Activated naive CD4-positive, alpha-beta T cell treated with anti-CD3 and anti-CD28 coated beads, Interleukin-2, amount 50 U/mL, for 16 hours (primary cell): ENCODE measurements around the gene ACTA1.
"Not testable (repeated sequence)": the region's sequence is repeated elsewhere in the genome, so short reads cannot be mapped to it uniquely, and the experiment has no call there.

ENCODE experiments used
- DNase-seq: peaks from one replicate; pipeline ENCODE4 v3.0.0-alpha.2; 2020

ACTA1 gene

DNA sequence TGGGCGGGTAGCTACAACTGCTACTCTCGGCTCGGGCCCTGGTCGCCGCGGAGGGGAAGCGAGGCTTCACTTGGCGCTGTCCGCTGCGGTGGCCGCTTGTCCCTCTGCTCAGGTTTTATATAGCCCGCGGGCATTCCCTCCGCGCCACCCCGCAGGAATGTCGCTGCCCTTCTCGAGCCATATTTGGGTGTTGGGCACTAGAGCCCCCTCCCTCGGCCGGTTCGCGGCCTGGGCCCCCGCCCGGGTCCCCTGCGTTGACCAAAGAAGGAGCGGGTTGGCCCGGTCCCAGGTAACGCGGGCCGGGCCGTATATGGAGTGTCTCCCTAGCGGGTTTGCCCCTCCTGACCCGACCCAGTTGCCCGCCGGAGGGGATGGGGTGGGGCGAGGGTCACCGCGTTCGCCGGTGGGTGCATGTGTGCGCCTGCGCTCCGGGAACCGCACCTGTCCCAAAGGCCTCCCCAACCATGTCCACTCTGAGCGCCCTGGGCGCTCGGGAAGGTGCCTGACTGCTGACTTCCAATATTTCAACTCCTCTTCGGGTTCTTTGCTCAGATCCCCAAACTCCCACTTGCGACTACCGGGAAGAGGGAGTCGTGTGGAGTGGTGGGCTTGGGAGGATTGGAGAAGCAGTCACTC lies at the start of gene ACTA1:
Gene ACTA1 (minus strand): TSS at position 90 of the 636 bp plus-strand sequence. CDS start 979 bp downstream, outside the sequence.
- DNase-seq, result no peak

DNA sequence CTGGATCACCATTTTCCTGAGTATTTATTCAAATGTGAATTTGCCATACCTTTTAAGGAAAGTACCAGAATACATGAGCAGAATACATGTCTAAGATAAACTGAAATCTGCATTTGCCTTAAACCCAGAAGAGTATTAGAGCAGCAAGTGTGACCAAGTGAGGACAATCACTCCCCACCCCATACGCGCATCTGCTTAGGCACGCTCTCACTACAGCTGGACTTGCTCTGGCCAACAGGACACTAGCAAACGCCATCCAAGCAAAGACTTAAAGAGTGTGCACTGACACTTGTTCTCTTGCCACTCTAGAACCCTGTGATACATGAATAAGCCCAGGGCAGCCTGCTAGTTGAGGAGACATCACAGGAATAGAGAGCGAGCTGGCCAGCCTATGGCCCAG lies 48.6 kb upstream of the ACTA1 start:
- no peak for DNase-seq

- DNase-seq, result no peak
These were observed 46.6 kb upstream of the ACTA1 start for GRCh38 chr1:229480495-229480894.

- no peak for DNase-seq
These were observed 45.9 kb upstream of the ACTA1 start for GRCh38 chr1:229479660-229480399.

DNA sequence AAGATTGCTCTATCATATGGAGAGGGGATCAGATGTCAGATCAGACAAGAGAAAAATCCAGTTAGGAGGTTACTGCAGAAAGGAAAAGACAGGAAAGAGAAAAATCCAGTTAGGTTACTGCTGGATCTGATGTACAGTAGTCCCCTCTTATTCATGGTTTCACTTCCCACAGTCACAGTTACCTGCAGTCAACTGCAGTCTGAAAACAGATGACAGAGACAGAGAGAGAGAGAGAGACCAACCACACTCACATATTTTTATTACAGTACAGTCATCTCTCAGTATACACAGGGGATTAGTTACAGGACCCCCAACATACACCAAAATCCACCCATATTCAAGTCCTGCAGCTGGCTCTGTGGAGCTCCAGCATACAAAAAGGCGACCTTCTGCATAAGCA lies 45.0 kb upstream of the ACTA1 start:
- DNase-seq, result no peak

DNA sequence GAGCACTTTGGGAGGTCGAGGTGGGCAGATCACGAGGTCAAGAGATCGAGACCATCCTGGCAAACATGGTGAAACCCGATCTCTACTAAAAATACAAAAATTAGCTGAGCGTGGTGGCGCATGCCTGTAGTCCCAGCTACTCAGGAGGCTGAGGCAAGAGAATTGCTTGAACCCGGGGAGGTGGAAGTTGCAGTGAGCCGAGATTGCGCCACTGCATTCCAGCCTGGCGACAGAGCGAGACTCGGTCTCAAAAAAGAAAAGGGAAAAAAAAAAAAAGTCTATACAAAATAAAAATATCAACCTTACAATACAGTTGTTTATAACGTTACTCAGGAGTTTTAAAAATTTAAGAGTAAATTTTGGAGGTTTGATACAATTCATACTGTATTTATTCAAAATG lies 42.0 kb upstream of the ACTA1 start:
- DNase-seq, result not testable (repeated sequence)

GRCh38 chr1:229474509-229474908 lies 40.6 kb upstream of the ACTA1 start:
- no peak for DNase-seq

DNA sequence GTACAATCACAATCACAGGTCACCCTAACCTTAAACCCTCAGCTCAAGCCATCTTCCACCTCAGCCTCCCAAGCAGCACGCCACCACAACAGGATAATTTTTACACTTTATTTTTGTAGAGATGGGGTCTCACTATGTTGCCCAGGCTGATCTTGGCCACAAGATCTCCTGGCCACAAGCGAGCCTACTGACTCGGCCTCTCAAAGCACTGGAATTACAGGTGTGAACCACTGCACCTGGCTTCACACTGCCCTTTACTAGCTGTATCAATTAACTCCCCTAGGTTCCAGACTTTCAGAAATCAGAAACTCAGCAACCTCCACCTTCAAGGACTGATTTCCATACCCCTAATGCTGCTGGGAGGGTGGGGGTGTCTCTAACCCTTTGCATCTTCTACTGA lies 37.3 kb upstream of the ACTA1 start:
- no peak for DNase-seq

DNA sequence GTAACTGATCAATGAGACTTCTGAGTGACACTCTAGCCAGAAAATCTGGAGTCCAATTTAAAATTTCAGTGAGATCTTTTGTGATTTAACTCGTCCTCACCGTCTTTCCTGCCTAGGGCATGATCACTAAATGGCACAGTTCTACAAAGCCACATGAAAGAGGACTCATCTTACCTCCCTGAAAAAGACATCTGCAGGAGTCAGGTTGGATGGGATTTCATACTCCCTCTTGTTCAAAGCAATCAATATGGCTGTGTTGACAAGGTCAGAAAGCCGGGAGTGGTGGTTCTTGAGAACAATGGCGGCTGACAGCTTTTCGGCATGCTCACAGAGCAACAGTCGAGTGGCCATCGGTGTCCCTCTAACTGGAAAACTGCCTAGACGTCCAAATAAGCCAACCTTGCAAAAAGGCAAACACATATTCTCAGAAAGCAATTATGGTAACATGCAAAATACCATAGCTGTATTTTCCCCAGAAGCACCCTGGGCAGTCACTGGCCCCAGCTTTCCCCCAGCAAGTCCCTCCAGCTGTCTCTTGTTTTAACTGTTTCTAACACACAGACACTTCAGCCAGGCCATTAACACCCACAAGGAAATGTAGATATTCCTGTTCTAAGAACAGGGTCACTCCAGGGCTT lies 36.6 kb upstream of the ACTA1 start:
- DNase-seq, result no peak

DNA sequence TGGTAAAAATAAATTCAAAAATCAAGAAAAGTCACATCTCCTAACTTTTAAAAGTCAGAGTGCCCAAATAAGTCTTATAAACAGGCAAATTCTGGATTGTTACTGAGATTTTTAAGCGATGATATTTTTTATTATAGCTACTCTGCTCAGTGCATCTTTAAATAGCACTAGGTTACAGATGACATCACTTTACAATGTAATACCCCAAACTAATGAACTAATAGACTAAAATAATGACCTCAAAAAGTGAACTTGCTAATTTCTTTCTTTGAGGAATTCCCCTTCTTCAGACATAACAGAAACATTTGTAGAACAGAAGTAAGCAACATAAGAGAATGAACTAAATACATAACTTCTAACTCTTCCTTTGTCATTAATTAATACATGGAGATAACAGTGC lies 33.0 kb upstream of the ACTA1 start:
- DNase-seq, result no peak

DNA sequence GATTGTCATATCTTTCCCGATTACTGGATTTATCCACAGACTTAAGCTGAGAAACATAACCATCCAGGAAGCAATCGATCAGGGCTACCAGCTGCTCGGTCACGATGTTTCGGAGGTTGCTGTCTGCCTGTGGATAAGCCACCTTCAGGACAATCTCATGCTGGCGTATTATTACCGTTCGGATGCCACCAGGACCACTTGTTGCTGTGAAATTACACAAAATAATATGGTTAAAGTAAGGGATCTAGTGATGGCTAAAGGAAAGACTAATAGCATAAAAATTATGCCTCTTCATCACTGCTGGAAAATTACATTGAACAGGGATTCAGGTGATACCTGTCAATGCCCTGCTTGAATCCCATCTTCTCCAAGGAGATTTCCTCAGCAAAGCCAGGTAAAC lies 30.8 kb upstream of the ACTA1 start:
- DNase-seq, result no peak

- DNase-seq, result no peak
These were observed 27.3 kb upstream of the ACTA1 start for GRCh38 chr1:229461032-229461668.

DNA sequence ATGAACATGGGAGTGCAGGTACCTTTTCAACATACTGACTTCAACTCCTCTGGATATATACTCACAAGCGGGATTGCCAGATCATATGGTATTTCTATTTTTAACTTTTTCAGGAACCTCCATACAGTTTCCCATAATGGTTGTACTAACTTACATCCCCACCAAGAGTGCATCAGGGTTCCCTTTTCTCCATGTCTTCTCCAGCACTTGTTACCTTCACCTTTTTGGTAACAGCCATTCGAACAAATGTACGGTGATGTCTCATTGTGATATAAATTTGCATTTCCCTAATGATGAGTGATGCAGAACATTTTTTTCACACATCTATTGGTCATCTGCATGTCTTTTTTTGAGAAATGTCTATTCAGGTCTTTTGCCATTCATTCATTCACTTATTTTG lies 25.9 kb upstream of the ACTA1 start:
- DNase-seq, result no peak

- DNase-seq, result no peak
These were observed 23.5 kb upstream of the ACTA1 start for GRCh38 chr1:229457436-229457835.

- DNase-seq, result no peak
These were observed 22.1 kb upstream of the ACTA1 start for GRCh38 chr1:229456016-229456415.

- DNase-seq, result no peak
These were observed 20.2 kb upstream of the ACTA1 start for GRCh38 chr1:229454056-229454455.

DNA sequence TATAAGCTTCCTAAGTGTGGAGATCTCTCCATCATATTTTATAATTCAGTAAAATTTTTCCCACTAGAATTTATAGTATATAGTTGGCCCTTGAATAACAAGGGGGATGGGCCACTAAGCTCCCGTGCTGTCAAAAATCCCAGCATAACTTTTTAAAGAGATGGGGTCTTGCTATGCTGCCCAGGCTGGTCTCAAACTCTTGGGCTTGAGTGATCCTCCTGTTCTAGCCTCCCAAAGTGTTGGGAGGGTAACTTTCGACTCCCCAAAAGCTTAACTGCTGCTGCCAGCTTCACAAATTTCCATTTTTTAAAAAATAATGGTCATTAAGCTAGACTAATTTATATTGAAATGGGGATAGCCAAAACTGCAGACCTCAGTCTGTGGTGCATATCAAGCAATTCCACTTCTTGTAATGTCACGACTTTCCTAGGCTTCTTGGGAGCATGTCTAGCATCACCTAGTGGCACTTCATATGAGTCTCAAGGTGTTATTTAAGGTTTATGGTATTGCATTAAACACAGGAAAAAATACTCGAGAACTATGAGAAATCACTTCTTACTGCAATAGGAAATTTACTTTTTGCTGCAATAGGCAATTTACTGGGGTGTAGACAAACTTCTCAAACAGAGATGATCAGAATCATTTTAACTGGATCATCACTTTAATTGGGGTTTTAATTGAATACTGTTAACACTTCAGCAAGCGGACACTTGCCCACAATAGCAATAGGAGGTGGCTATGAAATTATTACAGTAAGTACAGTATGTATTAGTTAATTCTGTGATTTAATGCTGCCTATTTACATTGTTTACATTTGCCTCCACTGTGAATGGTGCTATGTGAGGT lies 19.3 kb upstream of the ACTA1 start:
- DNase-seq, result no peak

GRCh38 chr1:229448845-229449244 lies 15.0 kb upstream of the ACTA1 start:
- DNase-seq, result no peak

DNA sequence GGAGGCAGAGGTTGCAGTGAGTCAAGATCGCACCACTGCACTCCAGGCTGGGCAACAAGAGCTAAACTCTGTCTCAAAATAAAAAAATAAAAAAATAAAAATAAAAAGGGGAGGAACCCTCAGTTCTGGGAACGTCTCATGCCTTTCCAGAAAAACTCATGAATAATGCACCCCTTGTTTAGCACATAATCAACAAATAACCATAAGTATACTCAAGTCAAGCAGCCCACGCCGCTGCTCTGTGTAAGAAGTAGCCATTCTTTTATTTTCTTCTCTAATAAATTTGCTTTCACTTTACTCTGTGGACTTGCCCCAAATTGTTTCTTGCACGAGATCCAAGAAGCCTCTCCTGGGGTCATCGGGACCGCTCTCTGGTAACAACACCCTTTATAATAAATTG lies 14.5 kb upstream of the ACTA1 start:
- DNase-seq, result no peak

- no peak for DNase-seq
These were observed 13.9 kb upstream of the ACTA1 start for GRCh38 chr1:229447809-229448252.

DNA sequence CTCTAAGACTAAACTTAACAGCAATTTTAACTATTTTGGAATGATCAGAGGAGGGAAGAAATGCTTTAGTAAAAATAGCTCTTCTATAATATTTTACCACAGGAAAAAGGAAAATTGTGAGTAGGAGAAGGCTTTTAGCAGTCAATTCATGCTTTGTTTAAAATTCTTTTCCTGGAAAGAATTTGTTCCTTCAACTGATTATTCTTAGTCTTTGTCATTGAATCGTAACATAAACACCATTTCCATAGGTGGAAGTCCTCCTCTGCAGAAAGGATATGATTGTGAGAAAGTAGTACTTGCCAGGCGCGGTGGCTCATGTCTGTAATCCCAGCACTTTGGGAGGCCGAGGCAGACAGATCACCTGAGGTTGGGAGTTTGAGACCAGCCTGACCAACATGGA lies 11.9 kb upstream of the ACTA1 start:
- DNase-seq, result no peak

GRCh38 chr1:229440851-229441537 lies 7.1 kb upstream of the ACTA1 start:
- no peak for DNase-seq
